Cortex of kidney (tissue), 1 donor: ENCODE results near the gene LONRF2.

Experiments
- DNase-seq: peaks from one replicate; lab custom pipeline; 2025; lab: John Stamatoyannopoulos, UW

The LONRF2 gene

DNA sequence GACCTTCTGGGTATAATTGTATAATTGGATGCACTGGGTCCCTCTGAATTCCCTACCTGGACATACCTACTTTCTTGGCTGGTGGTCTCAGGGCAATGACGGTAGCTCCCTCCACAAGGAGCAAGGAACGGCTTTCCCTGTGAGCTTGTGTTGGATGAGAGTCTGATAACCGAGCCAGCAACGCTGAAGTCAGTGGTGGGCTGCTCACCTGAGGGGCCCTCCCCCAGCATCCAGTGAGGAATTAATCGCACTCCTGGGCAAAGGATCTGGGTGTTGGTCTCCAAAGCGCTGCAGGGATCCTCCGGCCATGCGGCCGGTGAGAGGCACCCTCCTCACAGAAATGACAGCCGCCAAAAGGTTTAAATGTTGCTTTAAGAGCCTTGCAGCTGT lies 47.1 kb downstream of the LONRF2 start:
- no peak for DNase-seq

DNA sequence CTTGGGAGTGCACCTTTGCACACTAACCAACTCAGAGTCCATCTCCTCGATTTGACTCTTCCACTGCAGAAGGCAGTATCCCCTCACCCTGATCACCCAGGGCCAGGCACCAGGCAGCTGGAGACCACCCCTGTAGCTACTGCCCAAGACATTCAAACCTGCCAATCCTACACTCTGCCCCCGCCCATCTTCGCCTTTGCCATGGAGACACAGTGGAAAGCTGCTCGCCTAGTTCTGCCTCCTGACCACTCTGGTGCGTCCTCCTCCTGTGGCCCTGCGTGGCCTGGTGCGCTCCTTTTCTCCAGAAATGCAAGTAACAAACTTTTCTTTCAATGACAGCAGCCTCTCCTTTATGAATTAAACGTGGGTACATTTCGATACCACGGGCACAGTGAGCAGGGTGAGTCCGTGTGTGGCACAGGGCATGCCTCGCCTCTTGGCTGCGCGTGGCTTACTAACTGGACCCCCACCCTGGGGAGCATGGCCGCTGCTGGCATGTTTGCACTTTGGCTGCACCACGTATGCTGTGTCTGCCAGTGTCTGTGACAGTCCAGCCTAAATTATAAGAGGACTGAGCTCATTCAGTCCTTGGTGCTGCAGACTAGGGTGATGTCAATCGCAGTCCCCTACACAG lies 47.6 kb downstream of the LONRF2 start:
- DNase-seq = no peak

DNA sequence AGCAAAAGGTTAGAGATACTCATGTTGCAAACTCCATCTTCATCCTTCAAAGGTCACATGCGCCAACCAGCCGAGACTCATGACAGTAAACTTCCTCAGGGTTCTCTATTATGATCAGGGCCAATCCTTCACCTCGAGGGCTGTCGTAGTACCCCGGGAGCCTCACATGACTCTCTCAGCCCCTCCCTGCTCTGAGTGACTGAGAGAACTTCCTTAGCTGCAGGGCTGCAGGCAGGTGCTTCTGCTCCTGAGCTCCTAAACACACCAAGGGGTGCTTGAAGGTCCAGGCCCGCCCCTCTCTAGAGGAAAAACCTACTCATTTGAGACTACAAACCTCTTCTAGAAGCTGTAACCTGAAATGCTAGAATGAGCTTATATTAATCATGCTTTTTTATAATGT lies 48.2 kb downstream of the LONRF2 start:
- no peak for DNase-seq

DNA sequence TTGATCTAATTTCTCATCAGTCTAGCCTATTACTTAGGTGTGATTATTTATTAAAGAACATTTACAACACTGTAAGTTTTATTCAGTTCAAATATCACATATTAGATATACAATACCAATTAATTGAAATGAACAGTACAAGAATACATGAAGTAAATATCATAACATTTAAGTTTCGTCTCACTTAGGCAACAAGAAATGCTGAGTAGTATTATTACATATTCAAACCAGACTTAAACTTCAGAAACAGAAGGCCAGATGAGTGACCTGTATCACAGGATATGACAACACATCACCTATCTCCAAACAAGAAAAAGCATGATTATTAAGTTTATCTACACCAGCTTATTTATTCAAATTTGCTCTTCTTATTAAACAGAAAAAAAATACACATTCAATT lies 48.9 kb downstream of the LONRF2 start:
- DNase-seq = no peak

GRCh38 chr2:100272841-100273329 lies 49.4 kb downstream of the LONRF2 start:
- no peak for DNase-seq

DNA sequence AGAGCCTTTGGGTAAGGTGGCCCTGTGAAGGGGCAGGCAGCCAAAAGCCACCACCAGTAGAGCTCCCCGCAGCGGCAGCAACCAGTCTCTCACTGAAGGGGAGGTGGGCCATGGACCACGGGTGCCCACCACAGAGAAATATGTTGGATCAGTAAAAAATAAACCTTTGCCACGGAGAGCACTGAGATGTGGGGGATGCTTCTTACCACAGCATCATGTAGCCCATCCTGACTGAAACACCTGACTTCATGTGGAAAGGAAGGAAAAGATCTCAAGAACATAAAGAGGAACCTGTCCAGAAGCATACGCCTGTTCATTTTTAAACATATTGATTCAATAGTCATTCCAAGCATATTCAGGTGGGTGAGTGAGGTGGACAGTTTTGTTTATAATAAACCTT lies 51.1 kb downstream of the LONRF2 start:
- DNase-seq = no peak

DNA sequence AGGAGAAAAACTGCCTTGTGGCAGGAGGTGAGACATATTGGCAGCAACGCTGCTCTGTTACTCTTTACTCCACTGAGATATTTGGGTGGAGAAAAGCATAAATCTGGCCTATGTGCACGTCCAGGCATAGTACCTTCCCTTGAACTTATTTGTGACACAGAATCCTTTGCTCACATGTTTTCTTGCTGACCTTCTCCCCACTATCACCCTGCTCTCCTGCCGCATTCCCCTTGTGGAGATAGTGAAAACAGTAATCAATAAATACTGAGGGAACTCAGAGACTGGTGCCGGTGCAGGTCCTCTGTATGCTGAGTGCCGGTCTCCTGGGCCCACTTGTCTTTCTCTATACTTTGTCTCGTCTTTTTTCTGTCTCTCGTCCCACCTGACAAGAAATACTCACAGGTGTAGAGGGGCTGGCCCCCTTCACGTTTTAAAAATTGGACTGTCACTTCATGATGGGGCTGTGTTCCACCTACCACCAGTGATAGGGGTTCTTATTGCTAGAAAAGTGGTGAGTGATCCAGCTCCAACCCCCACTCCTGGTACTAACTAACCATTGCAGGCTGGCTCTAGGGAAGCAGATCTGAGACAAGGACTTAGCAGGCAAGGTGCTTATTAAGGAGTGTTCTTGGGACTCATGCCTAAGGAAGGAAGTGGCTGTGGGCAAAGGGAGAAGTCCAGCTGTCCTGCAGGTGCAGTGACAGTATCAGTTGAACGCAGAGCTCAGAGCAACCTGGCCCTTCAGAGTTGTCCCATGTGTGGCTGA lies 51.7 kb downstream of the LONRF2 start:
- DNase-seq = no peak

DNA sequence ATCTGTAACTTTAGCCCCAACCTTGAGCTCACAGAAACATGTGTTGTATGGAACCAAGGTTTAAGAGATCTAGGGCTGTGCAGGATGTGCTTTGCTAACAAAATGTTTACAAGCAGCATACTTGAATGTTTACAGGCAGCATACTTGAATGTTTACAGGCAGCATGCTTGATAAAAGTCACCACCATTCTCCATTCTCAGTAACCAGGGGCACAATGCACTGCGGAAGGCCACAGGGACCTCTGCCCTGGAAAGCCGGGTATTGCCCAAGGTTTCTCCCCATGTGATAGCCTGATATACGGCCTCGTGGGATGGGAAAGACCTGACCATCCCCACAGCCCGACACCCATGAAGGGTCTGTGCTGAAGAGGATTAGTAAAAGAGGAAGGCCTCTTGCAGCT lies 52.4 kb downstream of the LONRF2 start:
- no peak for DNase-seq

GRCh38 chr2:100268986-100269385 lies 53.3 kb downstream of the LONRF2 start:
- DNase-seq = no peak

DNA sequence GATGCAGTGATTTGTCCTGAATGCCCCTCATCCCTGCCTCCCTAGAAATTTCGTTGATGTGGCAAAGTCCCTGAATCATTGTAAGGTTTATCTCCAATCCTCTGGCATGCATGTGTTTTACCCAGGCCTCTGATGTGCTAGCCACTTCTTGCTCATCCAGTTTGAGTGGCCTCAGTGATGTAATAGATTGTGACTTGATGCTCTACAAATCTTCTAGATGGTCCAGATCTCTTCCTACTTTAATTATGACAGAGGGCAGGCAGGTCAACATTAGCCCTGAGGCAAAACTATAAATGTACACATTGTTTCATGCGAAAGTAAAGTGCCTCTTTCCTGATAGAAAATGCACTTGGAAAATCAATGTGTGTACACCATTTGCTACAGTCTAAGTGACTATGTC lies 54.5 kb downstream of the LONRF2 start:
- no peak for DNase-seq

DNA sequence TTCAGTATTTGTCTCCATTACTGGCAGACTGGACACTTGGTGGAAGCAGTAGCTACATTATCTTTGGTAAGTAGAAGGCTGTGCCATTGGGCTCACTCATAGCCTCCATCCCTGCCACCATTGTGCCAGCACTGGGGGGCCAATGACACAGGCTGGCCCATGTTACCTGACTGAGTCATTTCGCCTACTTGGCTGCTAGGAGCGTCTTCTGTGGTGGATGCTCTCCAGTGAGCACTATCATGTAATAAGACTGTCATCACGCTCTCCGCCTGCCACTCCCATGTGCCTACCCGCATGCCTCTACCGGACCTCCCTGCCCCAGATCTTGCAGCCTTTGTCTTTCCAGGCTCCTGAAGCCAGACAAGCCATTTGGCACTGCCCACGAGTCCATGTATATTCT lies 56.2 kb downstream of the LONRF2 start:
- no peak for DNase-seq

DNA sequence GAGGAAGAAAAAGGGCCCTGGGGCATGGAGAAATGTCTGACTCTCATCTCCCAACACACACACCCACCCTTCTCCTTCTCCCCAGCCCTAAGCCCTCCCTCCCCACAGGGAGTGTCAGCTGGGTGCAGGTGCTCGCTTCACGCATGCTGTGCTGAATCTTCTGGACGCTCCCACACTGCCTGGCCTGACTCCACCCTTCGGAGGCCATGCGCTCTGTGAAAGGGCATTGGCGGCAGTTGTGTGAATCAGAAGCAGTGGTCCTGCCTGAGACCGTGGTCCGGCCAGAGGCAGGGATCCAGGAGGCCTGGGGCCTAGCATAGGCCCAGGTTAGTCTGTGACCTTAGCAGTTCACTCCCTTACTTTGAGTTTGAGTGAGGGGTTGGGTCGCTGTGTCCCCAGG lies 57.1 kb downstream of the LONRF2 start:
- no peak for DNase-seq

DNA sequence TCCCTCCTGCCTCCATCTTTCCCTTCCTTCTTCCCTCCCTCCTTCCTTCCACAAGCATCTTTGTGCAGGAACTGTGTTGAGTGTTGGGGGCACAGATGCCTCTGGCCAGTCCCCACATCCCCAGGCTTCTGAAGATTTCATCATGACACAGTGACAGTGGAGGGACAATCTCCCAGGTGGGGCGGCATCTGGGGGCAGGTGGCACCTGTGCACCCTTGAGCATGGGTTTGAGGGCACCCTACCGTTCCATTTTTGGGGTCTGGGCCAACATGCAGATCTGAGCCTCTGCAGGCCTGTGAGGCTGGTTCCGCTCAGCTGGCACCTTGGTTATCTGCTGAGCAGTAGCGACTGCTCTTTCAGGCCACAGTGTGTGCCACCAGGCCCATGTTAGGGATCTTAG lies 57.6 kb downstream of the LONRF2 start:
- no peak for DNase-seq

- no peak for DNase-seq
Observed at GRCh38 chr2:100264121-100264520, 58.2 kb downstream of the LONRF2 start.

GRCh38 chr2:100262555-100263320 lies 59.6 kb downstream of the LONRF2 start:
- no peak for DNase-seq

DNA sequence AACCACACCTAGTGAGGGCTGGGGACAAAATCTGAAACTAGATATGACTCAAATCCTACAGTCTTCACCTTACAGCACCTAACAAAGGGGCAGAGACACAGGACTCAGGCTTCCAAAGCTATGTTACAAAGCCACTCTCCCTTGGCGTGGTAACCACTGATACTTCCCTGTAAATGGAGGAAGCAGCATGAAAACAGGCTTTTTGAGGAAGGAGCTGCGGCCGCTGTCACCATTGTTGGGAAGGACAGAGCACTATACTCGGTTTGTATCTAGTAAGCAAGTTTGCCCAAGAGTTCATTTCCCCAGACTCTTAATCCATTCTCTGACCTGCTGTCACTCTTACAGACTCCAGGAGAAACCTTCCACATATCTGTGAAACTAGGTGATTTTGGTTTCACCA lies 60.3 kb downstream of the LONRF2 start:
- DNase-seq = no peak

GRCh38 chr2:100260712-100261620 lies 61.3 kb downstream of the LONRF2 start:
- no peak for DNase-seq

- DNase-seq = no peak
Observed at GRCh38 chr2:100259106-100259505, 63.2 kb downstream of the LONRF2 start.

DNA sequence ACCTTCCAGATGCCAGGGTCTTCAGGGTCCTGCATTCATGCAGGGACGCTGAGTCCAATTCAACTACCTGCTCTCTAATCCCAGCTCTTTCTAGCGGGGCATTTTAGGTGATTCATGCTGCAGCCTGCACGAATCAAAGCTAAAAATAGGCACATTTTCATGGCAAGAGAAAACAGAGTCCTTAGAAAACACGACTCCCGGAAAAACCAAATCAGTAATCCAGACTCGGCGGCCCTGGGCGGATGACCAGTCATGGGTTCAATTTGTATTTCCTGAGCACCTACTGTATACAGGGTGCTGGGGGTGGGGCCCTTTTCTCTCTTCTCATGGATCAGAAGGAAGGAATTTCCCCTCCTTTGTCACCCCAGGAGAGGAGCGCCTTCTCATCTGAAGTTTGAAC lies 64.4 kb downstream of the LONRF2 start:
- DNase-seq = no peak

GRCh38 chr2:100256849-100257248 lies 65.5 kb downstream of the LONRF2 start:
- no peak for DNase-seq

- no peak for DNase-seq
Observed at GRCh38 chr2:100256416-100256815, 65.9 kb downstream of the LONRF2 start.

- no peak for DNase-seq
Observed at GRCh38 chr2:100254646-100255210, 67.6 kb downstream of the LONRF2 start.
